ENCODE results near the gene MESP2.

MESP2 gene

GRCh38 chr15:89776274-89777072, at the start of gene MESP2:
TSS of gene MESP2 (plus strand) at chr15:89776332. CDS start at chr15:89776358, 26 bp downstream.
- peak; percentile 65 for TF ChIP-seq CTCF (conservative IDR thresholded peaks at IDR 0.05)
- H3K27ac ChIP-seq, result peak within 1 kb of the TSS; percentile 74

GRCh38 chr15:89728254-89728653, 47.9 kb upstream of the MESP2 start:
- TF ChIP-seq CTCF (conservative IDR thresholded peaks at IDR 0.05), result no peak
- H3K27ac ChIP-seq, result no peak overlapping the region

GRCh38 chr15:89731275-89731674, 44.9 kb upstream of the MESP2 start:
- no peak overlapping the region for H3K27ac ChIP-seq
- TF ChIP-seq CTCF (conservative IDR thresholded peaks at IDR 0.05), result no peak

- no peak overlapping the region for H3K27ac ChIP-seq
- TF ChIP-seq CTCF (conservative IDR thresholded peaks at IDR 0.05), result no peak
Measured at GRCh38 chr15:89732451-89733172, 43.5 kb upstream of the MESP2 start.

- no peak for TF ChIP-seq CTCF (conservative IDR thresholded peaks at IDR 0.05)
Measured at GRCh38 chr15:89735773-89736172, 40.4 kb upstream of the MESP2 start.

GRCh38 chr15:89740137-89740536, 36.0 kb upstream of the MESP2 start:
- H3K27ac ChIP-seq, result peak overlapping the region; percentile 100
- peak; percentile 98 for TF ChIP-seq CTCF (conservative IDR thresholded peaks at IDR 0.05)

More at GRCh38 chr15:89735773-89736172, 40.4 kb upstream of the MESP2 start:
- H3K27ac ChIP-seq, result no peak overlapping the region

- TF ChIP-seq CTCF (conservative IDR thresholded peaks at IDR 0.05), result no peak
Measured at GRCh38 chr15:89743011-89743410, 33.1 kb upstream of the MESP2 start.

More at GRCh38 chr15:89743011-89743410, 33.1 kb upstream of the MESP2 start:
- peak overlapping the region; percentile 100 for H3K27ac ChIP-seq
